HG02610 (cell line): ENCODE measurements around the gene CFAP54.

Source experiments
- ATAC-seq: cut with Tn5 transposase; IDR thresholded peaks from one replicate; pipeline ENCODE4 v1.9.1; 2021; ENCODE audit warnings: mild to moderate bottlenecking, moderate library complexity; ENCODE audit not compliant: unreplicated experiment

The CFAP54 gene

DNA sequence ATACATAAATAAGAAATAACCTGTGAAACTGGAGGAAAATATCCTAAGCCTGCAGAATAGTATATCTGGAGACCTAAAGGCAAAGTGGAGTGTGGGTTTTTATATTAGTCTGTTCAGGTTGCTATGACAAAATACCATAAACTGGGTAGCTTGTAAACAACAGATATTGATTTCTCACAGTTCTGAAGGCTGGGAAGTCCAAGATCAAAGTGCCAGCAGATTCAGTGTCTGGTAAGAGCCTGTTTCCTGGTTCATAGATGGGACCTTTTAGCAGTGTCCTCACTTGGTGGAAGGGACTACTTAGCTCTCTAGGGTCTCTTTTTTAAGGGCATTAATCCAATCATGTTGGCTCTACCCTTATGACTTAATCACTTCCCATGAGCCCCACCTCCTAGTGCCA is 392.2 kb downstream of the CFAP54 start:
- ATAC-seq, result no peak

DNA sequence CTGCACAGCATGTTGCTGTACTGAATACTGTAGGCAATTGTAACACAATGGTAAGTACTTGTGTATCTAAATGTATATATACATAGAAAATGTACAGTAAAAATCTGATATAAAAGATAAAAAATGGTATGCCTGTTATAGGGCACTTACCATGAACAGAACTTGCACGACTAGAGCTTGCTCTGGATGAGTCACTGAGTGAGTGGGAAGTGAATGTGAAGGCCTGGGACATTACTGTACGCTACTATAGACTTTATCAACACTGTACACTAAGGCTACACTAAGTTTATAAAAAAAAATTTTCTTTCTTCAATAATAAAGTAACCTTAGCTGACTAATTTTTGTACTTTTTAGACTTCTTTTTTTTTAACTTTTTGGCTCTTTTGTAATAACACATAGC is 393.5 kb downstream of the CFAP54 start:
- ATAC-seq, result no peak

DNA sequence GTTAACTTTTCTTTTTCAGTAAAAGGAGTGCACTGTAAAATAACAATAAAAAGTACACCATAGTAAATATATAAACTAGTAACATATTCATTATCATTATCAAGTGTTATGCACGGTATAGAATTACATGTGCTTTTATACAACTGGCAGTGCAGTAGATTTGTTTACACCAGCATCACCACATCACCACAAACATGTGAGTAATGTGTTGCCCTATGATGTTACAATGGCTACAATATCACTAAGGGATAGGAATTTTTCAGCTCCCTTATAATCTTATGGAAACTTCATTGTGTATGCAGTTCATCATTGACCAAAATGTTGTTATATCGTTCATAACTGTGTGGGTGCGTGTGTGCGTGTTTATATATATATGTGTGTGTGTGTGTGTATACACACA is 394.2 kb downstream of the CFAP54 start:
- no peak for ATAC-seq

DNA sequence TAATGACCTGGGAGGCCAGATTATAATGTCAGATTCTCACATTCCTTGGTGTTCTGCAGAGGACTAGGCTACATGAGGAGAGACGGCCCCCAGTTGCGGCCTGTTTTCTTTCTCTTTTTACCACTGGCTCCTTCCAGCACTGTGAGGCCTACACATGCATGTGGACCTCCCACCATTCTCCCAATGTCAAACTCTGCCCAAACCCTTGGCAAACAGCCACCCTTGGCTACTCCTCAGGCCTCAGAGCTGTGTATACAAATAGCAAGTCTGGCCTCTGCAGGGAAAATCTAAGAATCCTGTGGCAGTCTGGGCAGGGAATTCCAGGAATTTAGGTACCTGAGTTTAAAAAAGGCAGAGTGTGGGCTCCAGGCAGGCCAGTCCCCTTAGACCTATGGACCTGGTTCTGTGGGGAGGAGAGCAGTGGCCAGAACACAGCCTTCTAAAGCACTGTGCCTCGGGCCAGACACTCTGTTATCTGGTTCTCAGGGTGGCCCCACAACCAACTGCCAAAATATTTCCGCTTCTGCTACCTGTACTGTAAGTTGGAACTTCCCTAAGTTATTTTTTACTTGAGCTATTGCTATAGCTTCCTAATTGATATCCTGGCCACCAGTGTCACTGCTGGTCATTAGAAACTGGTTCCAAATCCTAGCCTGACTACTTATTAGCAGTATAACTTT is 397.8 kb downstream of the CFAP54 start:
- ATAC-seq, result no peak

DNA sequence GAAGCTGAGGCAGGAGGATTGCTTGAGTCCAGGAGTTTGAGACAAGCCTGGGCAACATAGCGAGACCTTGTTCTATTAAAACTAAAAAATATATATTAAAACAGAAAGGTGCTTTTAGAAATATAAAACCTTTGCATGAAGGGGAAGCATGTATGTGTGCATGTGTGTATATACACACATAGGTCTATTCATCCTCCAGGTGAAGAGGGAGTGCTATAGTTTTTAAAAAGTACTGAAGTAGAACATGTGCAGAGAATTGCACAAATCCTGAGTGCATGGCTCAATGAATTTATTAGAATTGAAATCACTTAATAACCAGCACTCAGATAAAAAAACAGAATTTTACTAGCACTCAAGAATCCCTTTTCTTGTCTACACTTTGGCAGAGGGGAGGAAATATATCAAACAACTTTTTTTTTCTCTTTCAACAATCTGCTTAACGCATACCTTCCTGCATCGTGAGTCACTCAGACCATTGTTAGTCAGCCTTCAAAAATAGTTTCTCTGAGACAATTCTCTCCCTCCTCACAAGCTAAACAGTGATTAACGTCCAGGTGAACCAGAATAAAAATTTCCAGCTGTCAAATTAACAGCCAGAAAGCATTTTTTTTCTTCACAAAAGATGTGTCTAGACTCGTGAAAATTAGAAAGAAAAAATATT is 400.0 kb downstream of the CFAP54 start:
- peak; percentile 66 for ATAC-seq

DNA sequence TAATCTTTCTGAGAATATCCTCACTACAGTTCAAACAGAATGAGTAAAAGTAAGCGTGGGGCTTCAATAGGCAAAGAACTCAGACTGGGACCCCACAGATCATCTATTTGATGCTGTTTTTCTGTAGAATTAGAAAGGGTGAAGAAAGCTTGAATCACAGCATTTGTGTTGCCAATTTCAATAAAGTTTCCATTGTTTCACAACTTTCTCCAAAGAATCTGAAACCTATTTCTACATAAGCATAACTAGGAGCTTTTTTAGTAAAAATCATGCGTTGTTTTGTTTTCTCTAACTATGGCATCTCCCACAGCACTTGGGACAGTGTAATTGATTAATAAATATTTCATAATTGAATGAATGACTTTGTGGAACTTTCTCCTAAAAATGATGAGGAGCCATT is 401.0 kb downstream of the CFAP54 start:
- ATAC-seq, result no peak

DNA sequence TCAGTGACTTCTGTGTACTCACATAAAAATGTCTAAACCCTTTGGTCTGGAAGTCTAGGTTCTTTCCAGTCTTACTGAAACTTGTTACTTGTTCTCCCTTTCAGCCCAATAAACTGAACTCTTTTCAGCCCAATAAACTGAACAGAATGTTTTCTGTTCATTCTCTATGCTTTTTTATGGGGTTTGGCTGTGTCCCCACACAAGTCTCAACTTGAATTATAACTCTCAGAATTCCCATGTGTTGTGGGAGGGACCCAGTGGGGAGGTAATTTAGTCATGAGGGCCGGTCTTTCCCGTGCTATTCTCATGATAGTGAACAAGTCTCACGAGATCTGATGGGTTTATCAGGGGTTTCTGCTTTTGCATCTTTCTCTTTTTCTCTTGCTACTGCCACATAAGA is 402.7 kb downstream of the CFAP54 start:
- no peak for ATAC-seq

DNA sequence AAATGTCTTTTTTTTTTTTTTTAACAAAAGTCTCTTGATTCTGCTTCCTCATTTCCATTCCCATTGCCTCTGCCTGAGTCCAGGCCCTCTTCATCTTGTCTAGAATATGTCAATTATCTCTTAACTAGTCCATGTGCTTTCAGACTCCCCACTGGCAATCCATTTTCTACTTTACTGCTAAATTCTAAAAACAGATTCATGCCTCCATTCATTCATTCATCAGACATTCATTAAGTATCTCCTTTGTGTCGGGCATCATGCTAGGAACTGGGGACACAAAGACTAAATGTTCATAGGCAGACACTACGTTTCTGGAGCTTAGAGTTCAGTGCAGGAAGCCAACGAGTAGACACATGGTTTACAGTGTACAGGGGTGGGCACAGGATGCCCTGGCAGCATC is 408.0 kb downstream of the CFAP54 start:
- ATAC-seq, result no peak

DNA sequence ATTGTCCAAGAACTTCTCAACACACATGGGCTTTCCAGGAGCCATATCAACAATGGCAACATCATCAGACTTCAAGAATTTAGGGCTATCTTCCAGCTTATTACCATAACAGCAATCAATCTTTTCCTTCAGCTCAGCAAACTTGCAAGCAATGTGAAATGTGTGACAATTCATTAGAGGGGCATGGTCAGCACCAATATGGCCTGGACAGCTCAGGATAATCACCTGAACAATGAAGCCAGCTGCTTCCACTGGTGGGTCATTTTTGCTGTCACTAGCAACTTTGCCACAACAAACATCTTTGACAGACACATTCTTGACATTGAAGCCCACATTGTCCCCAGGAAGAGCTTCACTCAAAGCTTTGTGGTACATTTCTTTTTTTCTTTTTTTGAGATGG is 411.8 kb downstream of the CFAP54 start:
- ATAC-seq, result no peak

DNA sequence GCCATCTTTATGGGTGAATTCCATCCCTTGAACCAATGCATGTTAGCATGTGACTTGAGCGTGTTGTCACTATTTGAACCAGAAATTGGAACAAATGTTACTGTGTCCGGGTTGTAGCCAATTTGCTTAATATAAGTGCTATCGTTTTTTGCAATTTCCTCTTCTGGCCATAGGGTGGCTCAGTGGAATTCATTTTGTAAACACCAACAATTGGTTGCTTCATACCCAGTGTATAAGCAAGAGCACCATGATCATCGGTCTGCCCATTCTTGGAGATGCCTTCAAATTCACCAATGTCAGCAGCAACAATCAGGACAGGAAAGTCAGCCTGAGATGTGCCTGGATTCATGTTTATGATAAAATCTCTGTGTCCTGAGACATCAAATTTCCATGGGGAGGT is 412.7 kb downstream of the CFAP54 start:
- no peak for ATAC-seq

DNA sequence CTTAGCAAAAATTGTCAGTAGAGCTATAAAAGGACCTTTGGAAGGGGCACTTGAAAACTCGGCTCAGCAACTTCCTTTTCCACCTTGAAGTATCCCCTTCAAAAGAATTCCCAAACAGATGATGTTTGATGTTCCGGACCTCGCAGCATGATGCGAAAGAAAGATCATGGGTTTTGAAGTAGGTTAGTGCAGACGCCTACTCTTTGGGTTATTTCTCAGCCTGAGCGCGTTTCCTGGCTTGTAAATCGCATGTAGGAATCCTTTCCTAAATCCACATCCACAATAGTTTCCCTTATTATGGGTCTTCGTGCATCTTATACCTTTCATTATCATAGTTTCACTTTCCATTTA is 417.1 kb downstream of the CFAP54 start:
- no peak for ATAC-seq

DNA sequence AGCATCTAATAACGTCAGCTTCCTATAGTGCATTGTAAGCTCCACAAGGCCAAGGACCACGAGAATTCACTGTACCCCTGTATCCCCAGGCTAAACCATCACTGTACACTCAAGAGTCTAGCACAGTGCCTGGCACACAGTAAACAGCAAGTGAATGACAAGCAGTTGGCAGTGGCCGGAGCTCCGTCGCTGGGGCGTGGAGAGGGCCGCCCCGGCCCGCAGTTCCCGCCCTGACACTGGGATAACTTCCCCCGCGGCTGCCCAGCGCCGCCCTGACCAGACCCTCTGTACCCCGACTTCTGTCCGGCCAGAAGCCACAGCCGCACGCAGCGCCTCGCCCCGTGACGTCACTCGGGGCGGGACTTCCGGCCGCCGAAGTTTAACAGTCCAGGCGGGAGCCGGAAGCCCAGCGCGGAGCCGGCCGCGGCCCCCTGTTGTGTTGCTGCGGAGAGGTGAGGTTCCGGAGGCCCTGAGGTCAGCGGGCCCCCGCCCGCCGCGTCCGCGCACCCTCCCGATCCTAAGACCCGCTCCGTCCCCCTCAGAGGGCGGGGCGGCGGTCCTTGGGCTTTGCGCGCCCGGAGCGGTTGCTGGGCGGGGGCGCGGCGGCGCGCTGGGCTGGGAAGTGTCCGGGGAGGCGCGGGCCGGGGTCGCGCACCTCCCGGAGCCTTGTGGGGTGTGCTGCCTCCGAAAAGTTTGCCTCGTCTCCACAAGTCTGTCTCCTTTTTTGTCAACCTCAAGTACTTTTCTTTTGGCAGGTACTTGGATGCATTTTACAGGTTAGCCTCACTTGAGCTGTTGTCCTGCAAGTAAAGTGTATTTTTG is 417.7 kb downstream of the CFAP54 start, which contains the start of gene NEDD1:
NEDD1 (plus strand) TSS at position 409 of the 822 bp plus-strand sequence. CDS start 2,503 bp downstream, outside the sequence.
- peak; percentile 96 for ATAC-seq

DNA sequence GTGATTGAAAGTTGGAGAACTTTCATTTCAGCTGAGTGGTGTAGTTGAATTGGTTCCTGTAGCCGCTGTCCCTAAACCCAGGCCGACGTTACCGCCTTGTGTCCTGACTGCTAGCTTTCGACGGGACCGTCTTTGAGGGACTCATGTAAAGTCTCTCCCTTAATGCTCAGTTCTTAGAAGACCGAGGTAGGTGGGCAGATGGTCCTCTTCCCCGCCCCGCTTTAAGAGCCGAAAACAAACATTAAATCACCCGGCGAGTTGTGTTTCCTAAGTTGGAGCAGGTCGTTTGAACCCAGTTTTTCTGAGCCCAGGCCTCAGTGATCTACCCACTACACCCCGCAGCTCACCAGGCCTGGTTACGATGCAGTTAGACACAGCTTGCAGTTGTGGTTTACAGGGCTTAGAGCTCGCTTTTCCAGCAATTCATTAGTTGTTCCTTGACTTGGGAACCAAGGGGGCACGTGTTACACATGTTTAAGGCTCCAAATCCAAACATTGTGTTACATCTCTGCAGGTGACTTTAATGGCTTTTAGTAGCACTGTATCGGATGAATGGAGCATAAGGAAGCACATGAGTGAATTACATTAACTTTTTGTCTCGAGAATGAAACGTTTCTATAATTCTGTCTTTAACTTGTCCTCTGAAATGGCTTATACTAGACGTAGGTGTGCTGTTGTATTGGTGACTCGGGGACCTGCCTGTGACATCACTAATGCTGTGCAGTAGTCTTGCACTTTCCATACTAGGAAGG is 418.5 kb downstream of the CFAP54 start:
- ATAC-seq, result peak; percentile 20

DNA sequence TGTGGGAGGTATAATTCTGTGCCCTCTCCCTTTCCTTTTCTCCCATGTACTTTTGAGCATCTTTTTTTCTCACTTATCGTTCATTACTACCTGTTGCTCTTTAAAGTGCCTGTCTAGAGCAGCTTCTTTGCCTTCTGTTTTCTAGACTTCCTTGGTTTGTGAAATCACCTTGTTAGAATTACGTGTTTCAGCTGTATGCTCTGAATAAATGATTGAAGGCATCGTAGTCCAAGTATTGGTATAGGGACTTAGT is 419.0 kb downstream of the CFAP54 start:
- no peak for ATAC-seq

DNA sequence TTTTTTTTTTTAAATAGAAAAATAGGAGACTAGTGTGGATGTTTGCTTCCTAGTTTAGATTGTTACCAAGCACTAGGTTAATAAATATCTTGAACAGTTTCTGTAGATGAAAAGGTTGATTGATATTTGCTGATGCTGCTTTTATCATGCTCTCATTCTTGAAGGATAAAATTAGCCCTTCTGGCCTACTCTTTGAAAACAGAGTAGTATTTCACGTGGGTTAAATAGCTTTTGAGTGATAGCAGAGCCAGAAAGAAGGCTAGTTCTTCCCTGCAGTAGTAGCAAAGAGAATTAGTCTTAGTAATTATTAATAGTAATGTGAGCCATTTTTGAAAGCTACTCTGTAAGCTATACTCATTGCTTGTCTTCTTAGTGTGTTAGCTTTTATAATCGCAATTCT is 422.9 kb downstream of the CFAP54 start:
- ATAC-seq, result no peak

DNA sequence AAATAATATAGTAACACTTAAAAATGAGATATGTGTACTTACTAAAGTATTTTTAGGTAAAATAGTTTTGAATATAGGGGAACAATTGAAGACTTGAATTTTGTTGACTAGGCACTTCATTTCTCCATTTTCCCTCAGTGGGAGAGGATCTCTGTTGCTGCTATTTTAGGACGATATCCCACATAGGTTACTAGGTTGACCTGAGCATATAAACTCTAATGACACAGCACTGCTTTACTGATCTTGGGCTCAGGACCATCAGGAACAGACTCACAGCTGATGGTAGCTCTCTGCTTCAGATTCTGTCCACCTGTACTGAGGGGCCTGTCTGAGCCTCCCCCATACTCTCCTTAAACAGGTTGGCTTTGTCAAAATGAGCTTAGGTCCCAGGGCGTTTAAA is 423.6 kb downstream of the CFAP54 start:
- ATAC-seq, result no peak

DNA sequence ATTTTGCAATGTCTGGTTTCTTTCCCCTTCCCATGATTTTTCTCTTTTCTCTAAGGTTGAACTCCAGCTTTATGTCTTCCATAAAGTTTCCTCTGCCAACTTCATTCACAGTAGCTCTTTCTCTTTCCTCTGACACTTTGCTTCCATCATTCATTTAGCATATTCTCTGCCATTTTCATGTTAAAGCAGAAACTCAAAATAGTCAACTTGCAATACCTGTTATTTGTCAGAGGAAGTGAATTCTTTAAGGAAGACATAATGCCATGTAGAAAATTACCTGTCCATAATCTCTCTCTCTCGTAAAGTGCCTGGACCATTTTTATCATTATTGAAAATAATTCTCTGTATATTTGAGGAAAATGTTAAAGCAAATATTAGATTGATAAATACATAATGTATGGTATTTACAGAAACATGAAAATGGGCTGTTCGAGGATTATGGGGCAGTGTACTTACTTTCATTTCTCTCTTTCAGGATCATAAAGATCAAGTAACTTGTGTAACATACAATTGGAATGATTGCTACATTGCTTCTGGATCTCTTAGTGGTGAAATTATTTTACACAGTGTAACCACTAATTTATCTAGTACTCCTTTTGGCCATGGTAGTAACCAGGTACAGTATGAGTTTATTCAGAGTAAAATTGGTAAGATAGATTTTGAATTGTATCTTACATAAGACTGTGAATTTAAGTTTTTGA is 430.3 kb downstream of the CFAP54 start:
- peak; percentile 48 for ATAC-seq
